GM12878 (cell line): ENCODE data around the gene TK2. TPM values are rescaled to one million over a fixed set of nuclear protein-coding genes. Genes with fewer than 3 reads are reported as not detected.
A peak's percentile ranks its signal among the peaks of the same experiment; 100 is the strongest.

Experiments used
- BHLHE40 ChIP-seq, 2 experiments: fragments of 450-650 bp in 1 of 2; IDR thresholded peaks; 2 replicates each; pipeline ENCODE4 v1.6.1; 2011 to 2017; ENCODE audit warnings: low read depth in 2 of 2, borderline replicate concordance in 1 of 2, improper control_type of control experiment in 1 of 2, low read length in 1 of 2, mild to moderate bottlenecking in 1 of 2
- CBX3 ChIP-seq: fragments of 200-600 bp; sonication (generic); IDR thresholded peaks from 2 replicates; pipeline ENCODE4 v1.6.1; 2016; ENCODE audit warnings: low read depth, borderline replicate concordance
- ESRRA ChIP-seq: IDR thresholded peaks from 2 replicates; pipeline ENCODE4 v1.6.1; 2012; ENCODE audit warnings: mild to moderate bottlenecking, low read length, improper control_type of control experiment
- LARP7 ChIP-seq: fragments of 450-650 bp; IDR thresholded peaks from 2 replicates; pipeline ENCODE4 v1.6.1; 2017; ENCODE audit warnings: mild to moderate bottlenecking
- NBN ChIP-seq: fragments of 450-650 bp; IDR thresholded peaks from 2 replicates; pipeline ENCODE4 v1.6.1; 2016
- NR2F1 ChIP-seq: fragments of 450-650 bp; conservative IDR thresholded peaks from 2 replicates; pipeline ENCODE4 v1.6.1; 2017; ENCODE audit warnings: mild to moderate bottlenecking
- RAD21 ChIP-seq: IDR thresholded peaks from 2 replicates; pipeline ENCODE4 v1.6.1; 2011; ENCODE audit warnings: mild to moderate bottlenecking, low read depth, low read length, moderate library complexity; ENCODE audit not compliant: insufficient read depth
- SRF ChIP-seq, 2 experiments: IDR thresholded peaks; 2 replicates each; pipeline ENCODE4 v1.6.1; 2011; ENCODE audit warnings: low read depth in 2 of 2, low read length in 2 of 2, mild to moderate bottlenecking in 1 of 2, moderate library complexity in 1 of 2
- STAT3 ChIP-seq: IDR thresholded peaks from 2 replicates; pipeline ENCODE4 v1.6.1; 2011; ENCODE audit warnings: low read depth, low read length, improper control_type of control experiment
- TCF3 ChIP-seq: IDR thresholded peaks from 2 replicates; pipeline ENCODE4 v1.6.1; 2012; ENCODE audit warnings: low read depth, mild to moderate bottlenecking, low read length, borderline replicate concordance; ENCODE audit not compliant: insufficient read depth
- TCF7 ChIP-seq: IDR thresholded peaks from 2 replicates; pipeline ENCODE4 v1.6.1; 2014; ENCODE audit warnings: antibody characterized with exemption, borderline replicate concordance
- ZNF622 ChIP-seq: fragments of 450-650 bp; IDR thresholded peaks from 2 replicates; pipeline ENCODE4 v1.6.1; 2017; ENCODE audit warnings: mild to moderate bottlenecking, inconsistent platforms
- polyA plus RNA-seq, 11 experiments: library from polyadenylated mRNA; depleted of rRNA in 4 of 11; unstranded in 6 of 11; stranded (reverse) in 5 of 11; fragments of >200 nt; fragmentation: Nextera tagmentation in 4 of 11; fragmentation: Illumina TruSeq in 1 of 11; extraction: Ambion mirVana in 4 of 11; extraction: Trizol in 1 of 11; gene quantifications; 1 replicate in 1 of 11; 2 replicates in 10 of 11; pipeline versions ENCODE4 v1.2.1 to v1.2.3, GENCODE V29; 2011 to 2016; ENCODE audit warnings: inconsistent platforms in 2 of 11, missing spikeins in 2 of 11, low read depth in 1 of 11
- total RNA-seq, 4 experiments: library from RNA; depleted of rRNA in 3 of 4; stranded (reverse); fragments of >200 nt in 3 of 4; fragmentation: Illumina TruSeq in 1 of 4; extraction: Trizol in 1 of 4; gene quantifications; 2 replicates each; pipeline versions ENCODE4 v1.2.1 to v1.2.3, GENCODE V29; 2013 to 2021
- TF ChIP-seq, protein P1 (sequence below): fragments of 450-650 bp; IDR thresholded peaks from 2 replicates; pipeline ENCODE4 v1.6.1; 2017; ENCODE audit warnings: borderline replicate concordance
- TF ChIP-seq, protein P2 (sequence below): IDR thresholded peaks from 2 replicates; pipeline ENCODE4 v1.6.1; 2011; ENCODE audit warnings: low read depth, mild to moderate bottlenecking, low read length, moderate library complexity, borderline replicate concordance; ENCODE audit errors: extremely low read depth
- TF ChIP-seq, protein P3 (sequence below): fragments of 450-650 bp; IDR thresholded peaks from 2 replicates; pipeline ENCODE4 v1.6.1; 2016; ENCODE audit warnings: mild to moderate bottlenecking
- TF ChIP-seq, protein P4 (sequence below): fragments of 450-650 bp; formaldehyde crosslinking; IDR thresholded peaks from 2 replicates; pipeline ENCODE4 v1.4.0; 2022; ENCODE audit warnings: mild to moderate bottlenecking, moderate library complexity
- TF ChIP-seq, protein P5 (sequence below): fragments of 450-650 bp; IDR thresholded peaks from 2 replicates; pipeline ENCODE4 v1.6.1; 2018; ENCODE audit warnings: borderline replicate concordance, mild to moderate bottlenecking; ENCODE audit not compliant: partially characterized antibody

The TK2 gene
- total and polyA plus RNA-seq, 10 of the 15 experiments (the other 5 are each of a cell fraction or from before 2014, with no cell fraction given), result 1.3 to 12.4 (median 3.0) TPM

DNA sequence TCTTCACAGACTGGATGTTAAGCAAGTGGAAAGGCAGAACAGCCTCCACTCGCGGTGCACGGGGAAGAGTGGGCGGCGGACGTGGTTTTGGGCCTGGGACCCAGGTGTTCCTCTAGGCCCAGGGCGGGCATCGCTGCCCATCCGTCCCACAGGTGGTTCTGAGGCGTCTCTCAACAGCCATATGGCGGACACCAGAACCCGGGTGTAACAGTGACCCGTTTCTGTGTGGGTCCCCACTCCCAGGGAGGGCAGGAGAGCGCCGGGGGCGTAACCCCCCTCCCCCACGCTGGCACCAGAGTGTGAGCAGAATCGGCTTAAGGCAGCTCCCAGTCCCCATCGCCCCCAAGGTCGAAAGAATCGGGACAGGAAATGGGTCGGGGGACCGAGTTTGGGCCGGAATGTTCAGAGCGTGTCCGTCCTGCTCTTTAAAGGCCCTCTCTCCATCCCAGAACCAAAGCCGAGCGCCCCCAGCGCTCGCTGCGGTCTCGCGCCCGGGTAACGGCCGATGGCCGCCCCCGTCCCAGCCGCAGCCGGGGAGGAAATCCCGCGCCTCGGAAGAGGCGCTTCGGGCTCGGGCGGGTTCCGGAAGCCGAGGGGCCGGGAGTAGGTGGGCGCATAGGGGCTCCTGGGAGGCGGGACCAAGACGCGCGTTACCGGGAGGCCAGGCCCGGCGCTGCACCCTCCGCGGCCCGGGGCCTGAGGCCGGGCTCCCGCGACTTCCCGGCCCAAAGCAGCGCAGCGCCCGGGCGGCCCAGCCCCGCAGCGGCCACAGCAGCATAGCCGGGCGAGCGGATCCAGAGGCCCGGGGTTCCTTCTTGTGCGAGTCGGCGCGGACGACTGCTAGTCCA lies at the start of gene TK2 (continued):
- TF ChIP-seq ESRRA (no peak), BHLHE40 (IDR thresholded peaks at IDR 0.05; ENCODE audit: borderline replicate concordance in 1 of 2, low read depth in 2 of 2, low read length in 1 of 2) (peak in 1 of 2 experiments; percentile 34; a peak in 1 of 4 replicates), STAT3 (no peak), CBX3 (no peak), NR2F1 (peak; percentile 59), ZNF622 (no peak), SRF (IDR thresholded peaks at IDR 0.05; ENCODE audit: low read depth in 2 of 2, low read length in 2 of 2) (no peak), TCF7 (no peak), RAD21 (no peak), LARP7 (peak; percentile 60), TCF3 (0 out of 2 replicates have a peak, but pooled peaks have one; percentile 49), NBN (peak; percentile 72)
- TF ChIP-seq, protein P1, sequence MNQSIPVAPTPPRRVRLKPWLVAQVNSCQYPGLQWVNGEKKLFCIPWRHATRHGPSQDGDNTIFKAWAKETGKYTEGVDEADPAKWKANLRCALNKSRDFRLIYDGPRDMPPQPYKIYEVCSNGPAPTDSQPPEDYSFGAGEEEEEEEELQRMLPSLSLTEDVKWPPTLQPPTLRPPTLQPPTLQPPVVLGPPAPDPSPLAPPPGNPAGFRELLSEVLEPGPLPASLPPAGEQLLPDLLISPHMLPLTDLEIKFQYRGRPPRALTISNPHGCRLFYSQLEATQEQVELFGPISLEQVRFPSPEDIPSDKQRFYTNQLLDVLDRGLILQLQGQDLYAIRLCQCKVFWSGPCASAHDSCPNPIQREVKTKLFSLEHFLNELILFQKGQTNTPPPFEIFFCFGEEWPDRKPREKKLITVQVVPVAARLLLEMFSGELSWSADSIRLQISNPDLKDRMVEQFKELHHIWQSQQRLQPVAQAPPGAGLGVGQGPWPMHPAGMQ, result peak; percentile 27; the same call in 1 of the 2 replicates
- TF ChIP-seq, protein P2, sequence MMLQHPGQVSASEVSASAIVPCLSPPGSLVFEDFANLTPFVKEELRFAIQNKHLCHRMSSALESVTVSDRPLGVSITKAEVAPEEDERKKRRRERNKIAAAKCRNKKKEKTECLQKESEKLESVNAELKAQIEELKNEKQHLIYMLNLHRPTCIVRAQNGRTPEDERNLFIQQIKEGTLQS, result no peak
- TF ChIP-seq, protein P3, sequence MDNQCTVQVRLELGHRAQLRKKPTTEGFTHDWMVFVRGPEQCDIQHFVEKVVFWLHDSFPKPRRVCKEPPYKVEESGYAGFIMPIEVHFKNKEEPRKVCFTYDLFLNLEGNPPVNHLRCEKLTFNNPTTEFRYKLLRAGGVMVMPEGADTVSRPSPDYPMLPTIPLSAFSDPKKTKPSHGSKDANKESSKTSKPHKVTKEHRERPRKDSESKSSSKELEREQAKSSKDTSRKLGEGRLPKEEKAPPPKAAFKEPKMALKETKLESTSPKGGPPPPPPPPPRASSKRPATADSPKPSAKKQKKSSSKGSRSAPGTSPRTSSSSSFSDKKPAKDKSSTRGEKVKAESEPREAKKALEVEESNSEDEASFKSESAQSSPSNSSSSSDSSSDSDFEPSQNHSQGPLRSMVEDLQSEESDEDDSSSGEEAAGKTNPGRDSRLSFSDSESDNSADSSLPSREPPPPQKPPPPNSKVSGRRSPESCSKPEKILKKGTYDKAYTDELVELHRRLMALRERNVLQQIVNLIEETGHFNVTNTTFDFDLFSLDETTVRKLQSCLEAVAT, result peak; percentile 71
- TF ChIP-seq, protein P4, sequence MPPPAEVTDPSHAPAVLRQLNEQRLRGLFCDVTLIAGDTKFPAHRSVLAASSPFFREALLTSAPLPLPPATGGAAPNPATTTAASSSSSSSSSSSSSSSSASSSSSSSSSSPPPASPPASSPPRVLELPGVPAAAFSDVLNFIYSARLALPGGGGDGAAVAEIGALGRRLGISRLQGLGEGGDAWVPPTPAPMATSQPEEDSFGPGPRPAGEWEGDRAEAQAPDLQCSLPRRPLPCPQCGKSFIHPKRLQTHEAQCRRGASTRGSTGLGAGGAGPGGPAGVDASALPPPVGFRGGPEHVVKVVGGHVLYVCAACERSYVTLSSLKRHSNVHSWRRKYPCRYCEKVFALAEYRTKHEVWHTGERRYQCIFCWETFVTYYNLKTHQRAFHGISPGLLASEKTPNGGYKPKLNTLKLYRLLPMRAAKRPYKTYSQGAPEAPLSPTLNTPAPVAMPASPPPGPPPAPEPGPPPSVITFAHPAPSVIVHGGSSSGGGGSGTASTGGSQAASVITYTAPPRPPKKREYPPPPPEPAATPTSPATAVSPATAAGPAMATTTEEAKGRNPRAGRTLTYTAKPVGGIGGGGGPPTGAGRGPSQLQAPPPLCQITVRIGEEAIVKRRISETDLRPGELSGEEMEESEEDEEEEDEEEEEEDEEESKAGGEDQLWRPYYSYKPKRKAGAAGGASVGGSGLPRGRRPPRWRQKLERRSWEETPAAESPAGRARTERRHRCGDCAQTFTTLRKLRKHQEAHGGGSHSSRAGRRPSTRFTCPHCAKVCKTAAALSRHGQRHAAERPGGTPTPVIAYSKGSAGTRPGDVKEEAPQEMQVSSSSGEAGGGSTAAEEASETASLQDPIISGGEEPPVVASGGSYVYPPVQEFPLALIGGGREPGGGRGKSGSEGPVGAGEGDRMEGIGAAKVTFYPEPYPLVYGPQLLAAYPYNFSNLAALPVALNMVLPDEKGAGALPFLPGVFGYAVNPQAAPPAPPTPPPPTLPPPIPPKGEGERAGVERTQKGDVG (CRISPR knock-in tag), result no peak
- TF ChIP-seq, protein P5, sequence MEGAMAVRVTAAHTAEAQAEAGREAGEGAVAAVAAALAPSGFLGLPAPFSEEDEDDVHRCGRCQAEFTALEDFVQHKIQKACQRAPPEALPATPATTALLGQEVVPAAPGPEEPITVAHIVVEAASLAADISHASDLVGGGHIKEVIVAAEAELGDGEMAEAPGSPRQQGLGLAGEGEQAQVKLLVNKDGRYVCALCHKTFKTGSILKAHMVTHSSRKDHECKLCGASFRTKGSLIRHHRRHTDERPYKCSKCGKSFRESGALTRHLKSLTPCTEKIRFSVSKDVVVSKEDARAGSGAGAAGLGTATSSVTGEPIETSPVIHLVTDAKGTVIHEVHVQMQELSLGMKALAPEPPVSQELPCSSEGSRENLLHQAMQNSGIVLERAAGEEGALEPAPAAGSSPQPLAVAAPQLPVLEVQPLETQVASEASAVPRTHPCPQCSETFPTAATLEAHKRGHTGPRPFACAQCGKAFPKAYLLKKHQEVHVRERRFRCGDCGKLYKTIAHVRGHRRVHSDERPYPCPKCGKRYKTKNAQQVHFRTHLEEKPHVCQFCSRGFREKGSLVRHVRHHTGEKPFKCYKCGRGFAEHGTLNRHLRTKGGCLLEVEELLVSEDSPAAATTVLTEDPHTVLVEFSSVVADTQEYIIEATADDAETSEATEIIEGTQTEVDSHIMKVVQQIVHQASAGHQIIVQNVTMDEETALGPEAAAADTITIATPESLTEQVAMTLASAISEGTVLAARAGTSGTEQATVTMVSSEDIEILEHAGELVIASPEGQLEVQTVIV, result no peak
